ENCODE measurements around the gene MATN3.

DNA sequence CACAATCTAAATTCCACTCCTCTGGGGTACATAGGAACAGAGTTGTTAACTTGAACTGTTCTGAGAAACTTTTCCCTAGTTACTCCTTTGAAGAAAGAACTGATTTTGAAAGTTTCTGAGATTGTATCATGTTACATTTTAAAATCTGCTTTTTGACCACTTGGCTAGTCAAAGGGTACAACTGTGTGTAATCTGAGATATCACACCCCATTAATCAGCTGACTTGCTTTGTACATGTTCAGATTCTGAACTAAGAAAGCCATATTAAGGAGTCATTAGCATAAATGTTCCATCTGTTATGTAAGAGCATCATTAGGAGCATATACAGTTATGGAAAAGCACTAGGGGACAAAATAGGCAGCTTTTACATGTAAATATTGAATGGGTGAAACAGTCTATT is 18.7 kb downstream of the MATN3 start:
- TF ChIP-seq POLR2A (IDR thresholded peaks at IDR 0.05) (no peak), POLR2AphosphoS5 (IDR thresholded peaks at IDR 0.05) (no peak)
- TF ChIP-seq, protein P1, sequence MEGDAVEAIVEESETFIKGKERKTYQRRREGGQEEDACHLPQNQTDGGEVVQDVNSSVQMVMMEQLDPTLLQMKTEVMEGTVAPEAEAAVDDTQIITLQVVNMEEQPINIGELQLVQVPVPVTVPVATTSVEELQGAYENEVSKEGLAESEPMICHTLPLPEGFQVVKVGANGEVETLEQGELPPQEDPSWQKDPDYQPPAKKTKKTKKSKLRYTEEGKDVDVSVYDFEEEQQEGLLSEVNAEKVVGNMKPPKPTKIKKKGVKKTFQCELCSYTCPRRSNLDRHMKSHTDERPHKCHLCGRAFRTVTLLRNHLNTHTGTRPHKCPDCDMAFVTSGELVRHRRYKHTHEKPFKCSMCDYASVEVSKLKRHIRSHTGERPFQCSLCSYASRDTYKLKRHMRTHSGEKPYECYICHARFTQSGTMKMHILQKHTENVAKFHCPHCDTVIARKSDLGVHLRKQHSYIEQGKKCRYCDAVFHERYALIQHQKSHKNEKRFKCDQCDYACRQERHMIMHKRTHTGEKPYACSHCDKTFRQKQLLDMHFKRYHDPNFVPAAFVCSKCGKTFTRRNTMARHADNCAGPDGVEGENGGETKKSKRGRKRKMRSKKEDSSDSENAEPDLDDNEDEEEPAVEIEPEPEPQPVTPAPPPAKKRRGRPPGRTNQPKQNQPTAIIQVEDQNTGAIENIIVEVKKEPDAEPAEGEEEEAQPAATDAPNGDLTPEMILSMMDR (IDR thresholded peaks at IDR 0.05), result no peak
